GM12872 (cell line): ENCODE results near the gene MDH2.

Source experiments
- TF ChIP-seq, protein P1 (sequence below): IDR thresholded peaks from 3 replicates; pipeline ENCODE4 v1.5.1; 2011; ENCODE audit warnings: low read depth, mild to moderate bottlenecking, low read length, moderate library complexity; ENCODE audit not compliant: insufficient read depth

The MDH2 gene

DNA sequence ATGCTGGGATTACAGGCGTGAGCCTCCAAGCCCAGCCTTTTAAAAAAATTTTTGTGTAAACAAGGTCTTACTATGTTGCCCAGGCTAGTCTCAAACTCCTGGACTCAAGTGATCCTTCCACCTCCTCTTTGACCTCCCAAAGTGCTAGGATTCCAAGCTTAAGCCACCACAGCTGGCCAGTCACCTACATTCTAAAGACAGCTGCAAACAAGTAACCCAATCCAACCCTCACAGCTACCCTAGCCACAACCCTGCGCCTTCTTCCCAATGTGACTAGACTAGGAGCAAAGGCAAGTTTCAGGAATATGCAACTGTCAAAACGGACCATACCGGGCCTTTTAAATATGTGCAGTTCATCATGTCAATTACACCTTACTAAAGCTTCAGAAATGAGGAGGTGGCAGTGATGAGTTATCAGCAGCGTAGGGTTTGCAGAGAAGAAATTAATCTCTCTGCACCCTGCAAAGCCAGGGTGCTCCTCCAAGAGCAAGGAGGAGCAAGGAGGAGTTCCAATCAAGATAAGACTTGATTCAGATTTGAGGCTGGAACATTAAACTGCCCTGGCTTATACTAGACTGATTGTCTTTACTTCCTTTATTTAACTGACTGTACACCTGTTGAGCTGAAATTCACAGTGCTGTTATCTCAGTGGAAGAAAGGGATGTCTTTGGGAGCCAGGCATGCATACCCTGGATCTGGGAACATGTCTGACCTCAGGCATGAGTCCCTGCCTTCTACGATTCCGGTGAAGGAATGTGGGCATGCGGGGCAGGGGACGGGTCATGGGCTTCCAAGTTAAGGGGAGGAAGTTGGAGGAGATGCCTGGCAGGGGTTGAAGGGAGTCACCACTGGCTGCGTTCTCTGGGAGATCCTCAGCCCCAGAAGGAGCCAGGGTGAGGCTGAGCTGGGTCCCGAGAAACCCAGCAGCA lies 38.0 kb upstream of the MDH2 start:
- TF ChIP-seq, protein P1, sequence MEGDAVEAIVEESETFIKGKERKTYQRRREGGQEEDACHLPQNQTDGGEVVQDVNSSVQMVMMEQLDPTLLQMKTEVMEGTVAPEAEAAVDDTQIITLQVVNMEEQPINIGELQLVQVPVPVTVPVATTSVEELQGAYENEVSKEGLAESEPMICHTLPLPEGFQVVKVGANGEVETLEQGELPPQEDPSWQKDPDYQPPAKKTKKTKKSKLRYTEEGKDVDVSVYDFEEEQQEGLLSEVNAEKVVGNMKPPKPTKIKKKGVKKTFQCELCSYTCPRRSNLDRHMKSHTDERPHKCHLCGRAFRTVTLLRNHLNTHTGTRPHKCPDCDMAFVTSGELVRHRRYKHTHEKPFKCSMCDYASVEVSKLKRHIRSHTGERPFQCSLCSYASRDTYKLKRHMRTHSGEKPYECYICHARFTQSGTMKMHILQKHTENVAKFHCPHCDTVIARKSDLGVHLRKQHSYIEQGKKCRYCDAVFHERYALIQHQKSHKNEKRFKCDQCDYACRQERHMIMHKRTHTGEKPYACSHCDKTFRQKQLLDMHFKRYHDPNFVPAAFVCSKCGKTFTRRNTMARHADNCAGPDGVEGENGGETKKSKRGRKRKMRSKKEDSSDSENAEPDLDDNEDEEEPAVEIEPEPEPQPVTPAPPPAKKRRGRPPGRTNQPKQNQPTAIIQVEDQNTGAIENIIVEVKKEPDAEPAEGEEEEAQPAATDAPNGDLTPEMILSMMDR = no peak

DNA sequence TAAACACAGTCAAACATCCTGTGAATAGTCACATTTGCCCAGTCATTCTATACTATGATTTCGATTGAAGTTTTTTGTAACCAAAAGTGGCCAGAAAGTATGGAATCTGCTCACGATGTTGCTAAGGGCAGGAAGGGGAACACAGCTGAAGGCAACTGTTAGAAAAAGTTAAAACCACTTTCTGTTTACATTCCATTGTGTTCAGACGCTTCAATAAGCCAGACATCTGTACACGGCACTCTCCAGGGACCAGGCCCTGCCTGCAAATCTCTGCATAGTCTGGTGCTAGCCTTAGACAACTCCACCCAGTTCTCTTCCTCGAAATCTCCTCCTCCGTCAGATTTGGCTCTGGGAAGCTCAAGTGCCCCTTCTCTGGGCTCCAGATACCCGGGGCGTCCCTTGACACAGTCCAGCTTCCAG lies 36.5 kb upstream of the MDH2 start:
- TF ChIP-seq, protein P1 = no peak

DNA sequence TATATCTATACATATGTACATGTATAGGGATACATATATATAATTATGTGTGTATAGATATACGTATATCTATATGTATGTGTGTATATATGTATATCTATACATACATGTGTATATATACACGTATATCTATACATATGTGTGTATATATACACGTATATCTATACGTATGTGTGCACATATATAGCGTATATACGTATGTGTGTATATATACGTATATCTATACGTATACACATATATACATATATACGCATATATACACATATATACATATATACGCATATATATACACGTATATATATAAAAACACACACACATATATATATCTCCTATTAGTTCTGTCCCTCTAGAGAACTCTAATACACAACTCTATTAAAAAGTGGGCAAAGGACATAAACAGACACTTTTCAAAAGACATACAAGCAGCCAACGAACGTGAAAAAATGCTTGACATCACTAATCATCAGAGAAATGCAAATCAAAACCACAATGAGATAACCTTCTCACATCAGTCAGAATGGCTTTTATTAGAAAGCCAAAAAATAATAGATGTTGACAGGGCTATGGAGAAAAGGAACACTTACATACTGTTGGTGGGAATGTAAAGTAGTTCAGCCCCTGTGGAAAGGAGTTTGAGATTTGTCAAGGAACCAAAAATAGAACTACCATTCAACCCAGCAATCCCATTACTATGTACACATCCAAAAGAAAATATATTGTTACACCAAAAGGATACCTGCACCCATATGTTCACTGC lies 31.5 kb upstream of the MDH2 start:
- TF ChIP-seq, protein P1 = no peak

DNA sequence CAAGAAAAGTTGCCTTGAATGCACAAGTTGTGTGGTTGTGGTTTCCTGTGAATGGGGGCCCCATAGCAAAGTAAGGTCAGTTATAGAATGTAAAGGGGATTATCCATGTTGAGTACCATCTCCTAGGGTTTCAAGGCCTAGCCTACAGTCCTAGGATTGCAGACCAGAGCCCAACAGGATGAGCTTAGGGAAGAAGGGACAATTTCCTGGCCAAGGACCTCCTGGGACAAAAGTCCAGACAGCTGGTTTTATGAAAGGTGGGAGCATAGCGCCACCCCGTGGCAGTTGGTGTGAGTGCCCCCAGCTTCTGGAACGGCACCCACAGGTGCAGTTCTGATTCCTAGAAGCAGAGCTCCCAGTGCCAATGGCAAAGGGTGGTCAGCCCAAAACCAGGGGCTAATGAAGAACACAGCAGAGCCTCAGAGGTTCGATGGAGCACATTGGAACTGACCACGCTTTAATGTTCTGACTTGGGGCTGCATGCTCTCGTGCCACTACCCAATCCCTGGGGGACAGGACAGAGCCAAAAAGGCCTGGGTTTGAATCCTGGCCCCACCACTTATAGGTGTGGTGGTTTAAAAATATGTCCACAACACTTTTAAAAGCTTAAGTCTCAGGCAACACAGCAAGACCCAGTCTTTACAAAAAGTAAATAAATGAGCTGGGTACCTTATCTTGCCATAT lies 27.7 kb upstream of the MDH2 start:
- TF ChIP-seq, protein P1 = peak; percentile 92

DNA sequence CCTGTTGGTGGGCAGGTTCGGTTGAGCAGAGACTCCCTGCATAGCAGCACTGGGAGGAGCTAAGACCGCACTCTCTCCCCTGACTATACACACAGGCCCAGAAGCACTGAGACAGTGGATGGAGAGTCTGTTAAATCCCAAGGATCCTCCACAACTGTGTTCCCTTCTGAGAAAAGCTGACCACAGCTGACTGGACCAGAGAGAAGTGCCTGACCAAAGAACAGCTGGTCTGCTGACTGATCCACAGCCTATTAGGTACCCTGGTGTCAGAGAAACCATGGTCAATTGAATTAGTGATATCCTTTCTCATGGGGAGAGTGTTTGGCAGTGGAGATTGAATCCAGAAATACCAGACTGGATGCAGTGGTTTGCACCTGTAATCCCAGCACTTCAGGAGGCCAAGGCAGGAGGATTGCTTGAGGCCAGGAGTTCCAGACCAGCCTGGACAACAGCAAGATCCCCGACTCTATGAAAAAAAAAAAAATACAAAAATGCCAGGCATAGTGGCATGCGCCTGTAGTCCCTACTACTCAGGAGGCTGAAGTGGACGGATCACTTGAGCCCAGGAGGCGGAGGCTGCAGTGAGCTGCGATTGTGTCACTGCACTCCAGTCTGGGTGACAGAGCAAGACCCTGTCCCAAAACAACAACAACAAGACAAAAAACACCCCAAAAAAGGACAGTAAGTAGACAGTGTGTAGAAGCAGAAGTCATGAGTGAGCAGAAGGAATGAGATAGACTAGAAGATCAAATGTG lies 25.7 kb upstream of the MDH2 start:
- TF ChIP-seq, protein P1 = no peak

DNA sequence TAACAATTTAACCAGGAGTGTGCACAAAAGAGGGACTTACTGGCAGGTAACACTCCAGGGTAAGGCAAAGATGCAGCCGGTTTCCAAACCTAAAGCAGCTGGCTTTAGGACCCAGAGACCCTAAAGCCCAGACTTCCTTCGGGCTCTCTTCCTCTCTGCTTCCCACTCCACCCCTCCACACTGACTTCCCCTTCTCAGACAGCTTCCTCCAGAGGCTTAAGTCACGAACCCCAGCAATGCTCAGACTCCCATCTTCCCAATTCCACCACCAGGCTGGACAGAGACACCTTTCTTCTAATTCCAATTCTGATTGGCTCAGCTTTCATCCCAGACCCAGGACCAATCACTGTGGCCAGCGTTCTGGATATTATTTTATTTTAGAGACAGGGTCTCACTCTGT lies 24.9 kb upstream of the MDH2 start:
- TF ChIP-seq, protein P1 = no peak

DNA sequence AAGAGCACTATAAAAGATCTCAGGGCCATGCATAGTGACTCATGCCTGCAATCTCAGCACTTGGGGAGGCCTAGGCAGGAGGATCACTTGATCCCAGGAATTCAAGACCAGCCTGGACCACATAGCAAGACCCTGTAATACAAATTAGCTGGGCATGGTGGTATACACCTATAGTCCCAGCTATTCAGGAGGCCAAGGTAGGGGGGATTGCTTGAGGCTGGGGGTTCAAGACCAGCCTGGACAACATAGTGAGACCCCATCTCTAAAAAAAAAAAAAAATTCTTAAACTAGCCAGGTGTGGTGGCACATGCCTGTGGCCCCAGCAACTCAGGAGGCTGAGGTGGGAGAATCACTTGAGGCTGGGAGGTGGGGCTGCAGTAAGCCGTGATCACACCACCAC lies 15.9 kb upstream of the MDH2 start:
- TF ChIP-seq, protein P1 = no peak
